Measurements from ENCODE around the gene TRAPPC2L.

Gene TRAPPC2L

DNA sequence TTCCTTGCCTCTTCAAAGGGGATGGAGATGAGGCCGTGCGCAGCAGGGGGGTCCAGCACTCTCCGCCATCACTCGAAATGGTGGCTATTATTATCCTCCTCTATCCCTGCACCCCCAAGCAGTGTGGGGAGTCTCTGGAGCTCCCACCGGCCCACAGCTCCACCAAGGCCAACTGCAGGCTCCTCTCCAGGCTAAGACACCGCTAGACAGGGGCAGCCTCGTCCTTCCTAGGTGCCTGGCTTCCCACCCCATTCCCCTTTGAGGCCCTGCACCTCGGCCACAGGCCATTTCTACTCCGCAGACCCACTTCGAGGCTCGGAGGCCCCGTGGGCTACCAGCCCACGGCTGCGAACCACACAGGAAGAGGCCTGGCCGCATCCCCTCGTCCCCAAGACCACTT is 49.1 kb downstream of the TRAPPC2L start:
- H3K4me1 ChIP-seq (ENCODE audit: control insufficient read depth in 1 of 2, insufficient read depth in 1 of 2, low read depth in 1 of 2, low read length in 1 of 2) = peaks cover 13 to 14% of the 10 kb centered on the region in 2 experiments
- no peaks in the 10 kb centered on the region for H3K9me3 ChIP-seq
- H3K36me3 ChIP-seq = peaks cover 13% of the 10 kb centered on the region
- TF ChIP-seq, protein P1, sequence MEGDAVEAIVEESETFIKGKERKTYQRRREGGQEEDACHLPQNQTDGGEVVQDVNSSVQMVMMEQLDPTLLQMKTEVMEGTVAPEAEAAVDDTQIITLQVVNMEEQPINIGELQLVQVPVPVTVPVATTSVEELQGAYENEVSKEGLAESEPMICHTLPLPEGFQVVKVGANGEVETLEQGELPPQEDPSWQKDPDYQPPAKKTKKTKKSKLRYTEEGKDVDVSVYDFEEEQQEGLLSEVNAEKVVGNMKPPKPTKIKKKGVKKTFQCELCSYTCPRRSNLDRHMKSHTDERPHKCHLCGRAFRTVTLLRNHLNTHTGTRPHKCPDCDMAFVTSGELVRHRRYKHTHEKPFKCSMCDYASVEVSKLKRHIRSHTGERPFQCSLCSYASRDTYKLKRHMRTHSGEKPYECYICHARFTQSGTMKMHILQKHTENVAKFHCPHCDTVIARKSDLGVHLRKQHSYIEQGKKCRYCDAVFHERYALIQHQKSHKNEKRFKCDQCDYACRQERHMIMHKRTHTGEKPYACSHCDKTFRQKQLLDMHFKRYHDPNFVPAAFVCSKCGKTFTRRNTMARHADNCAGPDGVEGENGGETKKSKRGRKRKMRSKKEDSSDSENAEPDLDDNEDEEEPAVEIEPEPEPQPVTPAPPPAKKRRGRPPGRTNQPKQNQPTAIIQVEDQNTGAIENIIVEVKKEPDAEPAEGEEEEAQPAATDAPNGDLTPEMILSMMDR (IDR thresholded peaks at IDR 0.05) = no peak
- no peak overlapping the region for H3K4me3 ChIP-seq (ENCODE audit: low read depth in 1 of 2, low read length in 1 of 2)
- H3K27ac ChIP-seq = no peak overlapping the region
- no peaks in the 10 kb centered on the region for H3K27me3 ChIP-seq

DNA sequence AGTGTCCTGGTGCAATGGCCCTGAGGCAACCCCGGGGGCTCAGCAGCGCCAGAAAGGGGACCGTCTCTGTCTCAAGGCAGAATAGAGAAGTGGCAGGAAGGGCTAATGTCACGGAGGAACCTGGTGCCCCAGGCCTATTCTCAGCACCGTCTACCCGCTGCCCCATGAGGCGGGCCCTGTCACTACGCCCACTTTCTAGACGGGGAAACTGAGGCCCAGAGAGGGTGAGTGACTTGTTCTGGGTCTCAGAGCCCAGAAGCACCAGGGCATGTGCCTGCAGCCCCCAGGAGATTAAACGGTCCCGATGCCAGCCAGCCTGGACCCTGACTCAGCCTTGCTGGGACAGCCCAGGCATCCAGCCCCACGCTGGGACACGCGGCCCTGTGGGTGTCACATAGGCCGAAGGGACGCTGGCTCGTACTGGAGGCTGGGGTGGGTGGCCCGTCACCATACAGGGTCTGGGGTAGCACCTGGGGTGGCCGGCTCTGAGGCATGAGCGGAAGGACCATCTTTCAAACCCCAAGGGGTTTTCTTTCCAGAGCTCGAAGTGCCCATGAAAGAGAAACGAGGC is 49.7 kb downstream of the TRAPPC2L start:
- TF ChIP-seq, protein P1 (IDR thresholded peaks at IDR 0.05) = no peak
- no peak overlapping the region for H3K4me3 ChIP-seq (ENCODE audit: low read depth in 1 of 2, low read length in 1 of 2)
- H3K36me3 ChIP-seq = peaks cover 7% of the 10 kb centered on the region
- H3K4me1 ChIP-seq (ENCODE audit: control insufficient read depth in 1 of 2, insufficient read depth in 1 of 2, low read depth in 1 of 2, low read length in 1 of 2) = peaks cover 13 to 14% of the 10 kb centered on the region in 2 experiments
- no peaks in the 10 kb centered on the region for H3K9me3 ChIP-seq
- H3K27ac ChIP-seq = no peak overlapping the region
- no peaks in the 10 kb centered on the region for H3K27me3 ChIP-seq

DNA sequence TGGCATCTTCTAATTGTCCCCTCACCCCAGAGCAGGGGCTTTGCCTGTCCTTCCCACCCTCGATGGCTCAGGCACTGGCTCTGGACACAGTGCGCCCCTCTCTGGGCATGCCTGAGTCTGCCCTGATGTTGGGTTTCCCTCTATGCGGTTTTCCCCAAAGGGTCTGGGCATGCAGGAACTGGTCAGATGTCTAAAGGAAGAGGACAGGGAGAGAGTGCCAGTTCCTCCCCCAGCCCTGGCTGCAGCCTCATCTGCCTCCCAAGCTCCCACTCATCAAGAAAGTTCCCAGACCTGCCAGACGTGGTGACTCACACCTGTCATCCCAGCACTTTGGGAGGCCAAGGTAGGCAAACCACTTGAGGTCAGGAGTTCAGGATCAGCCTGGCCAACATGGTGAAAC is 50.8 kb downstream of the TRAPPC2L start:
- Histone ChIP-seq H3K27ac (no peak overlapping the region), H3K9me3 (no peaks in the 10 kb centered on the region), H3K27me3 (no peaks in the 10 kb centered on the region), H3K4me1 (ENCODE audit: control insufficient read depth in 1 of 2, insufficient read depth in 1 of 2, low read depth in 1 of 2, low read length in 1 of 2) (peaks cover 13 to 14% of the 10 kb centered on the region in 2 experiments), H3K36me3 (peaks cover 6% of the 10 kb centered on the region), H3K4me3 (ENCODE audit: low read depth in 1 of 2, low read length in 1 of 2) (no peak overlapping the region)
- TF ChIP-seq, protein P1 (IDR thresholded peaks at IDR 0.05) = no peak

DNA sequence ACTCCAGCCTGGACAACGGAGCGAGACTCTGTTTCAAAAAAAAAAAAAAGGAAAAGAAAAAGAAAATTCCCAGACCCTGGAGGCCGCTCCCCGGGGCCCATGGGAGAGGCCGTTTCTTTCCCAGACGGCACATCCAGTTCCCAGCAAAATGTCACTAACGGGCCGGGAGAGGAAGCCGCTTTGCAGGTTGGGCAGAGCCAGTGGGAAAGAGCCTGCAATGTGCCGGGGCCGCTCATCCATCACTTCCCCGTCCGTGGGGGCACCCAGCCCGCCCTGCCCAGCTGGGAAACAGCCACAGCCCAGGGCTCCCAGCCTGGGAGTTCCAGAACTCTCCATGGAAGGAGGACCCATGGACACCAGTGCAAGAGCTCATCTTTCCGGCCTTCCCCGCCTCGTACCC is 51.4 kb downstream of the TRAPPC2L start:
- Histone ChIP-seq H3K9me3 (no peaks in the 10 kb centered on the region), H3K27me3 (no peaks in the 10 kb centered on the region), H3K27ac (no peak overlapping the region), H3K4me1 (ENCODE audit: control insufficient read depth in 1 of 2, insufficient read depth in 1 of 2, low read depth in 1 of 2, low read length in 1 of 2) (peaks cover 13 to 14% of the 10 kb centered on the region in 2 experiments), H3K36me3 (peaks cover 6% of the 10 kb centered on the region), H3K4me3 (ENCODE audit: low read depth in 1 of 2, low read length in 1 of 2) (no peak overlapping the region)
- TF ChIP-seq, protein P1 (IDR thresholded peaks at IDR 0.05) = no peak

DNA sequence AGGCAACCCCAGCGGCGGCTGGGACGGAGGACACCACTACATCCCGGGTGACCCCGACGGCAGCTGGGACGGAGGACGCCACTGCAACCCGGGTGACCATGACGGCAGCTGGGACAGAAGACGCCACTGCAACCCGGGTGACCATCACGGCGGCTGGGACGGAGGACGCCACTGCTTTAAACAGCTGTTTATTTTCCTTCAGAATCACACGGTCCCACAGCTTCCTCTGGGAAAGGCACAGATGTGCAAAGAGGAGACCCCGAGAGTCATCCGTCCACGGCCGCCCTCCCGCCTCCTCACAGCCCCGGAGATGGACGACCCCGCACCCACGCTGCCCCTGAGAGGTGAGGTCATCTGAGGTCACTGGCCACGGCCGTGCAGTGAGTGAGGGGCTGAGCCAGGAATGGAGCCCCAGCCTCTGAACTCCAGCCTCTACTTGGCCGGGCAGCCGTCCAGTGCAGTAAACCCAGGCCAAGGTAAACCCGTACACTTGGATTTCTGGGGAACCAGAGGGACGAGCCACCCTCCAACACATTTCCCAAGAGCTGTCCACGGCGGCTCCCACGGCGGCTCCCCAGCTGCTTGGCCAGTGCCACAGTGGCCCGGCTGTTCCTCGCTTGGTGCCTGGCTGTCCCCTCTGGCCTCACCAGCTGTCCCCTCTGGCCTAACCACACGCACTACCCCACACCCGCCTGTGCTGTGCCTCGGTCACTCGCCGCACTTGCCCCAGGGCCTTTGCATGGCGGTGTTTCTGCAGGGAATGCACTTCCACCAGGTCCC is 52.7 kb downstream of the TRAPPC2L start:
- H3K4me1 ChIP-seq (ENCODE audit: control insufficient read depth in 1 of 2, insufficient read depth in 1 of 2, low read depth in 1 of 2, low read length in 1 of 2) = peaks cover 13 to 14% of the 10 kb centered on the region in 2 experiments
- H3K9me3 ChIP-seq = no peaks in the 10 kb centered on the region
- H3K27ac ChIP-seq = no peak overlapping the region
- no peak overlapping the region for H3K4me3 ChIP-seq (ENCODE audit: low read depth in 1 of 2, low read length in 1 of 2)
- TF ChIP-seq, protein P1 (IDR thresholded peaks at IDR 0.05) = no peak
- peaks cover 6% of the 10 kb centered on the region for H3K36me3 ChIP-seq
- H3K27me3 ChIP-seq = no peaks in the 10 kb centered on the region

Data from neutrophil (primary cell).